ENCODE data around the gene SBNO1. TPM values are rescaled to one million over a fixed set of nuclear protein-coding genes. Genes with fewer than 3 reads are reported as not detected.

SBNO1 gene
- total RNA-seq, 1 donor from 2014 or later, result 31.5 TPM

- DNase-seq (ENCODE audit: low read depth), result no peak
- no peak for TF ChIP-seq CTCF (IDR thresholded peaks at IDR 0.05; ENCODE audit: insufficient read depth, low read length, poor library complexity, severe bottlenecking)
- no peak overlapping the region for H3K4me3 ChIP-seq (ENCODE audit: low read depth, low read length)
- no peaks in the 10 kb centered on the region for H3K27me3 ChIP-seq (ENCODE audit: control insufficient read depth, insufficient read depth, low read length)
- no peaks in the 10 kb centered on the region for H3K36me3 ChIP-seq (ENCODE audit: control insufficient read depth, insufficient read depth, low read length)
These were observed 2.9 kb upstream of the SBNO1 start for GRCh38 chr12:123367511-123367910.

GRCh38 chr12:123365025-123365917 is 624 bp upstream of the SBNO1 start:
- TF ChIP-seq CTCF (IDR thresholded peaks at IDR 0.05; ENCODE audit: insufficient read depth, low read length, poor library complexity, severe bottlenecking), result peak; percentile 84
- H3K4me3 ChIP-seq (ENCODE audit: low read depth, low read length), result peak overlapping the region; percentile 79
- peak; percentile 91 for DNase-seq (ENCODE audit: low read depth)
- no peaks in the 10 kb centered on the region for H3K27me3 ChIP-seq (ENCODE audit: control insufficient read depth, insufficient read depth, low read length)
- no peaks in the 10 kb centered on the region for H3K36me3 ChIP-seq (ENCODE audit: control insufficient read depth, insufficient read depth, low read length)

GRCh38 chr12:123363740-123364531 is 711 bp downstream of the SBNO1 start:
- TF ChIP-seq CTCF (IDR thresholded peaks at IDR 0.05; ENCODE audit: insufficient read depth, low read length, poor library complexity, severe bottlenecking), result no peak
- H3K27me3 ChIP-seq (ENCODE audit: control insufficient read depth, insufficient read depth, low read length), result no peaks in the 10 kb centered on the region
- H3K36me3 ChIP-seq (ENCODE audit: control insufficient read depth, insufficient read depth, low read length), result no peaks in the 10 kb centered on the region
- peak overlapping the region; percentile 79 for H3K4me3 ChIP-seq (ENCODE audit: low read depth, low read length)
- no peak for DNase-seq (ENCODE audit: low read depth)

- TF ChIP-seq CTCF (IDR thresholded peaks at IDR 0.05; ENCODE audit: insufficient read depth, low read length, poor library complexity, severe bottlenecking), result no peak
- no peaks in the 10 kb centered on the region for H3K27me3 ChIP-seq (ENCODE audit: control insufficient read depth, insufficient read depth, low read length)
- H3K36me3 ChIP-seq (ENCODE audit: control insufficient read depth, insufficient read depth, low read length), result no peaks in the 10 kb centered on the region
- no peak for DNase-seq (ENCODE audit: low read depth)
- H3K4me3 ChIP-seq (ENCODE audit: low read depth, low read length), result peak overlapping the region; percentile 79
These were observed 1.3 kb downstream of the SBNO1 start for GRCh38 chr12:123363390-123363739.

GRCh38 chr12:123358035-123358434 is 6.6 kb downstream of the SBNO1 start:
- no peaks in the 10 kb centered on the region for H3K27me3 ChIP-seq (ENCODE audit: control insufficient read depth, insufficient read depth, low read length)
- no peaks in the 10 kb centered on the region for H3K36me3 ChIP-seq (ENCODE audit: control insufficient read depth, insufficient read depth, low read length)
- no peak for DNase-seq (ENCODE audit: low read depth)
- TF ChIP-seq CTCF (IDR thresholded peaks at IDR 0.05; ENCODE audit: insufficient read depth, low read length, poor library complexity, severe bottlenecking), result no peak
- H3K4me3 ChIP-seq (ENCODE audit: low read depth, low read length), result no peak overlapping the region

Measured in kidney epithelial cell (primary cell).